Suppressor macrophage treated with lipopolysaccharide for 4 hours (primary cell): ENCODE data around the gene IDH3A.

Experiments
- DNase-seq: peaks from one replicate; pipeline ENCODE4 v3.0.0-alpha.2; 2020

Gene IDH3A

DNA sequence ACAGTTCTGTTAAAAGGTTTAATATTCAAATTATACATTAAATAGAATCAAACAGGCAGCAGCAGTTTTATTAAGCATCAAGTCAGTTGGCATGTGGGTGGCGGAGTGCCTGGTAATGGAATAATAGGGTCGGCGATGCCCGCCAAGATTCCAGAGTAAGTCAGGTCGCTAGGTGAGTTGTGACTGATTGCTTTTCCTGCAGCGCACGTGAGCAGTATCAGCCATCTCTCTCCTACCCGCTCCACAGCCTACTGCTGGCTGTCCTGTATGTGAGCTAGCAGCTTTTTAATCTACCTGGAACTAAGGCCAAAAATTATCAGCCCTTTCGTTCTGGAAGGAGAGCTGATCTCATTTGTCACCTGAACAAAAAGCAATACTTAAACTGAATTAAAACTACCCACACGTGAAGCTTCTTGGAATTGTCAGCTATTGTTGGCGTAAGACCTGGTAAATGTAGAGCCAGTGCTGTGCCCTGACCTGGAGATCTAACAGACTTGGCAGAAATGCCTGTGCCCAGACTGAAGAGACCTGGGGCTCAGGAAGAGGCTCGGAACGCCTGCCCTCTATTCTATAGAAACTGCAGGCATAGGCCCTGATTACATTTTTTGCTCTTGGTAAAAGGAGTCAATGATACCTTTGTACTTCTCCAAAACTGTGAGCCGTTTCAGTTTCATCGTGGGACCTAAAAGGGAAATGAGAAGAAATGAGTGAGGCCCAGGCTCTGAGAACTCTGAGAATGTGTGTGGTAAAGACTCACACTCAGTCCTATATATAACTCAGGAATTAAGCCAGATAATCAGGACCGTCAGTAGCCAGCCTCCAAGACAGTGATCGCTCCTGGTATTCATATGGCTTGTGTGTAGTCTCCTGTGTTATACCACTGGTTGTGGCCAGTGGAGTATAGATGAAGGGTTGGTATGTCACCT is 21.9 kb downstream of the IDH3A start:
- peak; percentile 81 for DNase-seq

DNA sequence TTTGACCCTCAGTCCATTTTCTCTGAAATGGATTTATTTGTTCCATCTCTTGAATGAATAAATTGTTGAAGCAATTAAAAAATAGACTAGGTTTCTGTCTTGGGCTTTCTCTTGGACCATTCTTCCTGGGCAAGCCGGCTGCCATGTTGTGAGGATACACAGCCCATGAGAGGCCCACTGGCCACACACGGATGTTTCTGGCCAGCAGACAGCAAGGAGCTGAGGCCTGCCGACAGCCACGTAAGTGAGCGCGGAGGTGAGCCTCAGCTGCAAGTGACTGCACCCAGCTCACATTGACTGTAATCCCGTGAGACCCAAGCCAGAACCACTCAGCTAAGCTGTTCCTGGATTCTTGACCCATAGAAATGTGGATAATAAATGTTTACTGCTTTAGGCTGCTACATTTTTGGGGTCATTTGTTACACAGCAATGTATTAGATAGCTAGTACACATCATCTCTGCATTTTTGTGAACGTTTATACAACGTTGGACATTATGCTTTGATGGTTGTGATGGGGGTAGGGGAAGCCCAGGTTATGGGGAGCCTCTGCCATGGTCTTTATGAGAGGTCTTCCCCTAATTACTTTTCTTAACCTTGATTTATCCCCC is 22.8 kb downstream of the IDH3A start:
- DNase-seq = no peak

DNA sequence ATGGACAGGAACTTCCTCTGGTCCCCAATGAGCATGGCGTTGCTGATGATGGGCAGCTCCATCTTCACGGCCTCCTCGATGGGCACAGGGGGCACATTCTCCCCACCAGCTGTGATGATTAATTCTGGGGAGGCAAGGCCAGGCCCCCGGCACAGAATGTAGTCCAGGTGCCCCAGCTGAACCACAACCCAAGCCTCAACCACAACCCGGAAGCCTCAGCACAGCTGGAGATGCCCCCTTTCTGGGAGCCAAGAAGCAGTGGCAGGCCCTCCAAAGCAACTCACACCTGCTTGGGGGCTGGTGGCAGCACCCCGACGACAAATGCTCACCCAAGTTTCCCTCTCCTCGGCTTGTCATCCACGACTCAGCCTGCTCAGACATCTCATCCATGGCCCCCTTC is 25.2 kb downstream of the IDH3A start:
- DNase-seq = no peak

GRCh38 chr15:78175330-78175729 is 26.2 kb downstream of the IDH3A start:
- no peak for DNase-seq

GRCh38 chr15:78177447-78177873 is 28.3 kb downstream of the IDH3A start:
- peak; percentile 11 for DNase-seq

DNA sequence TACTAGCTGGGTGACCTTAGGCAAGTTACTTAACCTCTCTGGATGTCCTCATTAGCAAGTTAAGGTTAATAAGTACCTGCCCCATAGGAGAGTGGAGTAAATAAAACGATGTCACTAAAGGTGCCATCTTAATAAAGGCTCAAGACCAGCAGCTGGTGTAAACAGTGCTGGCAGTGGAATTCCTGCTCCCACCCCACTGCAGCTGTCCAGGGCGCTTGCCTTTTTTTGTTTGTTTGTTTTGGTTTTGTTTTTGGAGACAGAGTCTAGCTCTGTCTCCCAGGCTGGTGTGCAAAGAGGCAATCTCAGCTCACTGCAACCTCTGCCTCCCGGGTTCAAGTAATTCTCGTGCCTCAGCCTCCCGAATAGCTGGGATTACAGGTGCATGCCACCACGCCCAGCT is 28.9 kb downstream of the IDH3A start:
- DNase-seq = no peak

GRCh38 chr15:78179286-78179840 is 30.2 kb downstream of the IDH3A start:
- no peak for DNase-seq

DNA sequence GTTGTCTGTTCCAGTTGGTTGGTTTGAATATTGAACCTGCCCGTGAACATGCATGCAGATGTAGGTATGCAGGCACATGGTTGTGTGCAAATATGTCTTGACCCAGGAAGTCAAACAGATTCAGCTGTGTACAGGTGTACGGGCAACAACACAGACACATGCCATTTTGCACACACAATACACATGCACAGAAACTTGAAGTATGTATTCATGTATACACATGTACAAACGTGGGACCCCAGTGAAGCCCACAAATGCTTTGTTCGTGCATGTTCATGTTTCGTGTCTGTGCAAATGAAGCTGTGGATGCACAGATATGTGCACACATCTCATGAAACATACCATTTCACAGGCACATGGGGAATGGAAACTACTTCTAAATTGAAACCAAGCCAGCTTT is 30.7 kb downstream of the IDH3A start:
- DNase-seq = no peak

GRCh38 chr15:78182336-78182700 is 33.2 kb downstream of the IDH3A start:
- no peak for DNase-seq

DNA sequence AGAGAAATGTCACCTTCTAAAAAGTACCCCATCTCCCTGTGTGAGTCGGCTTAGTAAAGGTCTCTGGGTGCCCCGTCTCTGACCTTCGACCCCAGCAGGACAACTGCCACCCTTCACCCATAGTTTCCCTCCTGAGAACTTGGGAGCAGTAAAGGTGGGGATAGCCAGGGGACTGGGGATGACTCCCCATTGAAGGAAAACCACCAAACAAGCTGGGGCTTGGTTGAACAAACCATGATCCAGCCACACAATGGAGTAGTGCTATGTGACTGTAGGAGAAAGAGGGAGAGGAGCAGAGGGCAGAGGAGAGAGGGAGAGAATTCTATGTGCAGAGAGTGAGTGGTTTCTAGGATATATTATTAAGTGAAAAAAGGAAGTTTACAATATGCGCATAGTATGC is 33.7 kb downstream of the IDH3A start:
- no peak for DNase-seq

GRCh38 chr15:78192826-78193594 is 43.8 kb downstream of the IDH3A start:
- DNase-seq = no peak

DNA sequence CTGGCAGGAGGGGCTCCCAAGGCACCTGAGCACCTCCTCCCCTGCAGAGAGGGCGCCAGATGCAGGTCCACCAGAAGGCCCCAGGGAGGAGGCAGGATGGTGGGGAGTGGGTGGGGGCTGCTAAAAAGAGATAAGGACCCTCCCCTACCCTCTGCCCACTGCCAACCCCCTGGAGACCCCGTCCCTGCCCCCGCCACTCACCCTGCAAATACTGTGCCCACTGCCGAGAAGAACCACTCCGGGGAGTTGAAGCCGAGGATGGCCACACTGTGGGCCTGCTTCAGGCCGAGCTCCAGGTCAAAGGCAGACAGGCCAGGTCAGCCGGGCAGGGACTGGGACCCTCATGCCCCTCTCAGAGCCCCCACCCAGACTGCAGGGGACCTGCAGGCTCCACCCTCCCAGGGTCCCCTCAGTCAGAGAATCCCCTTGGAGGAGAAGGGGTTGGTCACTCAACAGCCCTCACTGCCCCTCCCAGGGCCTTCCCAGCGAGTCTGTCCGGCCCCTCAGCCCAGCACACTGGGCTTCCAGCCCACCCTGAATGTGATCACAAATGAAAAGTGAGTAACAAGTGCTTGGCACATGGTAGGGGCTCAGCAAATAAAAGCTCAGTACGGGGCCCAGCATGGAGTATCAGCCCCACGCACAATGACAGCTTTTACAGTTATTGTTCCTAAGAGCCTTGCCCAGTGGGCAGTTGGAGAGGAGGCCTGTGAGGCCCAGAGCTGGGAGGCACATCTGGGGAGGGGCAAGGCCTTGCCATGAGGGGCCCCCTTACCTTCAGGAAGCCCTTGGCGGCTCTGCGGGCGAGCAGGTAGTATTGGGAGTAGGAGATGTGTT is 44.8 kb downstream of the IDH3A start:
- no peak for DNase-seq

DNA sequence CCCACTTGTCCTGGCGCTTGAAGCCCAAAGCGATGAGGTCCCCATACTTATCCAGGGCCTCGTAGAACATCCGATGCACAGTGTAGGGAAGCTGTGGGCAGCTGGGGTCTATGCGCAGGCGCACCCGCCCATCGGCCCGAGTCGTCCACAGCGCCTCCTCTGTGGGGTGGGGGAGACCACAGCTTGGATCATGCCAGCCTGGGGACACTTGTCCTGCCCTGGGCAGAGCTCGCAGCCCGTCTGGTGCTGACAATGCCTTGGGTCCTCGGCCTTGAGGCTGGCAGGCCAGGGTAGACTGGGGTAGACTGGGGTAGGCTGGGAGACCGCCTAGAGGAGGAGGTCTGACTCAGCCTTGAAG is 45.4 kb downstream of the IDH3A start:
- DNase-seq = no peak

- DNase-seq = peak; percentile 57
Measured at GRCh38 chr15:78195735-78196201, 46.6 kb downstream of the IDH3A start.

DNA sequence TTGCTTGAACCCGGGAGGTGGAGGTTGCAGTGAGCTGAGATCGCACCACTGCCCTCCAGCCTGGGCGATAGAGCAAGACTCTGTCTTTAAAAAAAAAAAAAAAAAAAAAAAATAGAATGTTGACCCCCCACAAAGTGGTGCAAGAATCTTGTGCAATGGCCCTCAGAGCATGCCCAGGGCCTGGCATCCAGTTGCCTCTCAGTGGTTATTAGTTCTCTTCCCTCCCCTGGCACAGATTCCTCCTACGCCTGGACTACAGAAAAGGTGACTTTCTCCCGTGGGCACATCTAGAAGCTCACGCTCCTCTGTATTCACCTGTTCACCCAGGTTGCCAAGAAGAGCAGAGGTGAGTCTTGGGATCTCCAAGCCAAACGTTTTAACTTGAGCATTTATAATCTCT is 48.5 kb downstream of the IDH3A start:
- DNase-seq = no peak

- DNase-seq = no peak
Measured at GRCh38 chr15:78200276-78200930, 51.2 kb downstream of the IDH3A start.

DNA sequence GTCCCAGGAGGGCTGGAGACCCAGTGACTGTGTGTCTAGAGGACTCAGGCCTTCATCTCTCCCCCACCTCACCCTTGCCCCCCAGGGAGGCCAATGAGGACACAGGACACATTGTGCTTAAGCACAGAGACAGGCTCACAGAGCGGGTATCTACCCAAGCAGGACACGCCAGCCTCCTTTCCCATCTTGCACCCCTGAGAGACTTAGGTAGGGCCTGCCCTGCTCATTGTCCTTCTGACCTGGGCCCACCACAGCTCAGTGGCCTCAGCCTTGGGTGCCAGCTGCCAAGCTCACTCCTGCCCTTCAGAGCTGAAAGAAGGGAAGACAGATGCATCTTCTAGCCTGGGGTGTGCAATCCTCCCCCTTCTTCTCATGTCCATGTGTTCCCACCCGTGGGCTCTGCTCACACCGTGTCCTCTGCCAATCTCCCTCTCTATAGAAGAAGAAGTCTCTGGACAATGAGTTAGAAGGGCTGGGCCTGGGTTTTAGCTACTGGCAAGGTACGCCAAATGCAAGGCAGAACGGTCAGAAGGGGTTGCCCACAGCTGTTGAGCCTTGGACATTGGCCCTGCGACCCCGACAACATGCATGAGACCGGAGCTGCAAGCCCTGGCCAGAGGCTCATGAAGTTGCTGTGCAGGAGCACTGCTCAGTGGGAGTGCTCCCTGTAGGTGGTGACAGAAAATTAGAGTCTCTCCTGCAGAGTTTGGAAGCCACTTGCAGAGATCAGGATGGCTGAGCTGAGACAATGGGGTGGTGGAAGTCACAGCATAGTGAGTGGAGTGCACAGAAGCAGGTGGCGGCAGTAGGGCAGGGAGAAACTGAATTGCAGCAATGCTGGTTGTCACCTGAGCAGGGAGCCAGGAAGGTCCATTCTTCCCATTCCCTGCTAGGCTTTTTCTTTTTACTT is 52.4 kb downstream of the IDH3A start:
- no peak for DNase-seq

DNA sequence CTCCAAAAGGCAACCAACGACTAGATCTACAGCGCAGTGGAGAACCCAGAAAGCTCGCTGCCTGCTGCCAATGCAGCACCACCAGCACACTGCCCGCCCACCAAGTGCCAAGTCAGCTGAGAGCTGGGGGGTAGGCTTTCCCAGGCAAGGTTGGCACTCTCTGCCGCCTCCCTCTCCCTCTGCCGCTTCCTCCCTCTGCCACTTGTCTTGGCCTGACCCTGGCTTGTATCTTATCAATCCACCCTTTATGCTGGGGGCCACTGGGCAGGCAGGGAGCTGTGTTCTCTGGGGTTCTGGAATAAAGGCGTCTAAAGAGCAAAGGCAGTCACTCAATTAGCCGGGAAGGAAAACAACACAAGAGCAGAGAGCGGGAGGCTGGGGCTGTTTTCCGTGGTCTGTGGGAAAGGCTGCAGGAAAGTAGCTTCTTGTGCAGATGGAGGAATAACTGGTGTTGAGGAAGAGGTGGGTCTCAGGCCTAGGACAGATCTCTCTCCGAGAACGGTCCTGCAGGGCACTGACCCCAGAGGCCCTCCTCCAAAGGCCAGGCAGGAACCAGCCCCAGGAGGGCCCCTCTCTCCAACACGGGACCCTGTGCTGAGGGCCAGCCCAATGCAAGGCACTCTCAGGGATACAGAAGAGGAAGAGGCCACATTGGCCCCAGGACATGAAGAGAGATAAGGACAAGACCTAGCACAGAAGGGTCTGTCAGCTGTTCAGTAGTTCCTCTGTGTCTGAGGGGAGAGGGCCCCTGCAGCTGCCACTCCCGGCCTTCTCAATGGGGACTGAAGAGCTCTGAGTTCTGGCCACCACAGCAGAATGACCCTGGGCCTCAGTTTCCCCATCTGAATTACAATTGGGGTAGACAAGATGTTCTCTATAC is 54.4 kb downstream of the IDH3A start:
- DNase-seq = no peak
